ENCODE measurements around the gene HBZ.
"Not testable (repeated sequence)": the region's sequence is repeated elsewhere in the genome, so short reads cannot be mapped to it uniquely, and the experiment has no call there.

DNA sequence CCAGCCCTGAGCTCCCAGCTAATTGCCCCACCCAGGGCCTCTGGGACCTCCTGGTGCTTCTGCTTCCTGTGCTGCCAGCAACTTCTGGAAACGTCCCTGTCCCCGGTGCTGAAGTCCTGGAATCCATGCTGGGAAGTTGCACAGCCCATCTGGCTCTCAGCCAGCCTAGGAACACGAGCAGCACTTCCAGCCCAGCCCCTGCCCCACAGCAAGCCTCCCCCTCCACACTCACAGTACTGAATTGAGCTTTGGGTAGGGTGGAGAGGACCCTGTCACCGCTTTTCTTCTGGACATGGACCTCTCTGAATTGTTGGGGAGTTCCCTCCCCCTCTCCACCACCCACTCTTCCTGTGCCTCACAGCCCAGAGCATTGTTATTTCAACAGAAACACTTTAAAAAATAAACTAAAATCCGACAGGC lies 17.7 kb downstream of the HBZ start:
- not testable (repeated sequence) for TF ChIP-seq ZNF274 (IDR thresholded peaks at IDR 0.05; ENCODE audit: low read depth, low read length); YY1 (IDR thresholded peaks at IDR 0.05; ENCODE audit: insufficient read depth, insufficient read length)

Data from NT2/D1 (cell line).